Measurements from ENCODE around the gene HNRNPC. TPM values are rescaled to one million over a fixed set of nuclear protein-coding genes. Genes with fewer than 3 reads are reported as not detected.

HNRNPC gene
- total and polyA plus RNA-seq, 9 of the 15 experiments (the other 6 are each of a cell fraction or from before 2014, with no cell fraction given) = 679 to 1,557 (median 1,191) TPM

GRCh38 chr14:21269252-21270046 is at the start of gene HNRNPC (continued):
- TF ChIP-seq TRIM24 (IDR thresholded peaks at IDR 0.05) (no peak), KHSRP (IDR thresholded peaks at IDR 0.05) (no peak), TEAD4 (IDR thresholded peaks at IDR 0.05; ENCODE audit: low read length) (0 out of 2 replicates have a peak, but pooled peaks have one; percentile 16), TEAD4 (CRISPR knock-in tag; IDR thresholded peaks at IDR 0.05; ENCODE audit: borderline replicate concordance) (no peak), MXD1 (CRISPR knock-in tag; IDR thresholded peaks at IDR 0.05; ENCODE audit: borderline replicate concordance, poor library complexity, severe bottlenecking) (no peak), RBBP5 (IDR thresholded peaks at IDR 0.05; ENCODE audit: borderline replicate concordance, insufficient read depth, low read length, poor library complexity, severe bottlenecking) (no peak), TFAP4 (CRISPR knock-in tag; IDR thresholded peaks at IDR 0.05; ENCODE audit: borderline replicate concordance) (0 out of 2 replicates have a peak, but pooled peaks have one; percentile 23), RBM14 (IDR thresholded peaks at IDR 0.05; ENCODE audit: borderline replicate concordance, insufficient read depth, low read depth, low read length) (no peak), GTF2B (IDR thresholded peaks at IDR 0.05; ENCODE audit: extremely low read depth, insufficient read length) (peak; percentile 79), NEUROD1 (IDR thresholded peaks at IDR 0.05; ENCODE audit: borderline replicate concordance, low read depth, low read length, partially characterized antibody) (peak; percentile 99), KAT8 (IDR thresholded peaks at IDR 0.05; ENCODE audit: low read depth) (peak; percentile 67; the same call in 1 of the 2 replicates), CREB1 (IDR thresholded peaks at IDR 0.05) (peak; percentile 36), CREB1 (CRISPR knock-in tag; IDR thresholded peaks at IDR 0.05) (peak; percentile 75), STAG1 (CRISPR knock-in tag; IDR thresholded peaks at IDR 0.05; ENCODE audit: borderline replicate concordance) (no peak), CCNT2 (IDR thresholded peaks at IDR 0.05; ENCODE audit: borderline replicate concordance, extremely low read depth, insufficient read length, low read depth, low read length) (no peak), FOXK1 (CRISPR knock-in tag; IDR thresholded peaks at IDR 0.05; ENCODE audit: borderline replicate concordance) (no peak), HNRNPK (IDR thresholded peaks at IDR 0.05; ENCODE audit: low read depth, low read length, poor library complexity, severe bottlenecking) (no peak), ZNF253 (CRISPR knock-in tag; conservative IDR thresholded peaks at IDR 0.05) (no peak), ZNF197 (CRISPR knock-in tag; IDR thresholded peaks at IDR 0.05; ENCODE audit: low read depth) (no peak), POLR2B (IDR thresholded peaks at IDR 0.05; ENCODE audit: low read depth, partially characterized antibody) (peak; percentile 98), NR2F6 (CRISPR knock-in tag; IDR thresholded peaks at IDR 0.05) (no peak), ZC3H4 (CRISPR knock-in tag; IDR thresholded peaks at IDR 0.05; ENCODE audit: borderline replicate concordance) (no peak), FOXJ3 (CRISPR knock-in tag; IDR thresholded peaks at IDR 0.05) (no peak), ZFX (CRISPR knock-in tag; IDR thresholded peaks at IDR 0.05) (peak; percentile 91), SRSF7 (optimal IDR thresholded peaks at IDR 0.05; ENCODE audit: low read depth, low read length) (no peak), EGR1 (conservative IDR thresholded peaks at IDR 0.05) (peak; percentile 87), RB1 (IDR thresholded peaks at IDR 0.05; ENCODE audit: low read depth) (no peak), CBFA2T3 (IDR thresholded peaks at IDR 0.05) (no peak)
